HUES64 (cell line): Measurements from ENCODE around the gene ETV4.
A peak's percentile ranks its signal among the peaks of the same experiment; 100 is the strongest.

Source experiments
- H3K27ac ChIP-seq: 2 replicates; pipeline ENCODE4 v1.7.0; 2013; ENCODE audit warnings: low read depth, low read length, inconsistent platforms
- H3K27me3 ChIP-seq: 2 replicates; pipeline ENCODE4 v1.6.1; 2013; ENCODE audit warnings: mild to moderate bottlenecking, low read length; ENCODE audit not compliant: insufficient read depth
- H3K36me3 ChIP-seq: 2 replicates; pipeline ENCODE4 v1.6.1; 2013; ENCODE audit warnings: mild to moderate bottlenecking, low read length; ENCODE audit not compliant: insufficient read depth
- H3K4me1 ChIP-seq: 2 replicates; pipeline ENCODE4 v1.6.1; 2013; ENCODE audit warnings: mild to moderate bottlenecking, low read length, moderate library complexity; ENCODE audit not compliant: insufficient read depth
- H3K4me3 ChIP-seq: 2 replicates; pipeline ENCODE4 v1.5.1; 2013; ENCODE audit warnings: mild to moderate bottlenecking, low read length, moderate library complexity
- H3K9ac ChIP-seq: 2 replicates; pipeline ENCODE4 v1.6.1; 2013; ENCODE audit warnings: mild to moderate bottlenecking, low read depth, low read length
- H3K9me3 ChIP-seq: 2 replicates; pipeline ENCODE4 v1.6.1; 2013; ENCODE audit warnings: low read depth, low read length; ENCODE audit not compliant: insufficient read depth
- WGBS: fragments of 150-250, 120-280 bp; methylation state at CpG from one replicate; pipeline ENCODE4 v1.1.7; 2013; ENCODE audit warnings: missing lambda C conversion rate; 5-methylcytosine and 5-hydroxymethylcytosine counted together

Gene ETV4

GRCh38 chr17:43540821-43541674, 5.1 kb downstream of the ETV4 start:
- H3K4me1 ChIP-seq, result peaks cover 56% of the 10 kb centered on the region
- WGBS, result 59% methylated on average over 10 of the region's 11 CpGs
- H3K27me3 ChIP-seq, result no peaks in the 10 kb centered on the region
- no peak overlapping the region for H3K4me3 ChIP-seq
- no peak overlapping the region for H3K9ac ChIP-seq
- no peak overlapping the region for H3K27ac ChIP-seq
- 0 out of 2 replicates have a peak, but pooled peaks cover under 1% of the 10 kb centered on the region for H3K36me3 ChIP-seq
- H3K9me3 ChIP-seq, result no peaks in the 10 kb centered on the region

GRCh38 chr17:43536236-43536992, 9.7 kb downstream of the ETV4 start:
- peaks cover 36% of the 10 kb centered on the region for H3K4me1 ChIP-seq
- H3K36me3 ChIP-seq, result peaks cover 18% of the 10 kb centered on the region
- H3K27ac ChIP-seq, result peak overlapping the region; percentile 51
- H3K4me3 ChIP-seq, result no peak overlapping the region
- 57% methylated on average over 6 of the region's 6 CpGs for WGBS
- no peak overlapping the region for H3K9ac ChIP-seq
- H3K27me3 ChIP-seq, result no peaks in the 10 kb centered on the region
- no peaks in the 10 kb centered on the region for H3K9me3 ChIP-seq

GRCh38 chr17:43534909-43535308, 11.2 kb downstream of the ETV4 start:
- H3K9me3 ChIP-seq, result no peaks in the 10 kb centered on the region
- WGBS, result 93% methylated on average over 5 of the region's 5 CpGs
- H3K27ac ChIP-seq, result no peak overlapping the region
- peaks cover 18% of the 10 kb centered on the region for H3K36me3 ChIP-seq
- H3K27me3 ChIP-seq, result peaks cover 3% of the 10 kb centered on the region; the same call in 1 of the 2 replicates
- peaks cover 37% of the 10 kb centered on the region for H3K4me1 ChIP-seq
- no peak overlapping the region for H3K4me3 ChIP-seq
- H3K9ac ChIP-seq, result no peak overlapping the region

GRCh38 chr17:43533699-43534098, 12.4 kb downstream of the ETV4 start:
- Histone ChIP-seq H3K9me3 (no peaks in the 10 kb centered on the region), H3K4me3 (no peak overlapping the region), H3K27me3 (peaks cover 9% of the 10 kb centered on the region; the same call in 1 of the 2 replicates), H3K9ac (no peak overlapping the region), H3K27ac (no peak overlapping the region), H3K36me3 (peaks cover 29% of the 10 kb centered on the region), H3K4me1 (peaks cover 39% of the 10 kb centered on the region)
- WGBS, result 93% methylated on average over 4 of the region's 4 CpGs

GRCh38 chr17:43532581-43532980, 13.6 kb downstream of the ETV4 start:
- WGBS, result 94% methylated on average over 10 of the region's 10 CpGs
- H3K9me3 ChIP-seq, result no peaks in the 10 kb centered on the region
- peaks cover 33% of the 10 kb centered on the region for H3K4me1 ChIP-seq
- H3K9ac ChIP-seq, result no peak overlapping the region
- peaks cover 40% of the 10 kb centered on the region for H3K36me3 ChIP-seq
- H3K27ac ChIP-seq, result no peak overlapping the region
- H3K27me3 ChIP-seq, result peaks cover 9% of the 10 kb centered on the region; the same call in 1 of the 2 replicates
- H3K4me3 ChIP-seq, result no peak overlapping the region

GRCh38 chr17:43531955-43532354, 14.2 kb downstream of the ETV4 start:
- H3K27me3 ChIP-seq, result peaks cover 9% of the 10 kb centered on the region; the same call in 1 of the 2 replicates
- WGBS, result 88% methylated on average over 8 of the region's 8 CpGs
- H3K36me3 ChIP-seq, result peaks cover 46% of the 10 kb centered on the region
- H3K9me3 ChIP-seq, result no peaks in the 10 kb centered on the region
- no peak overlapping the region for H3K4me3 ChIP-seq
- peaks cover 32% of the 10 kb centered on the region for H3K4me1 ChIP-seq
- H3K9ac ChIP-seq, result no peak overlapping the region
- H3K27ac ChIP-seq, result no peak overlapping the region

GRCh38 chr17:43531082-43531378, 15.1 kb downstream of the ETV4 start:
- H3K4me3 ChIP-seq, result peak overlapping the region; percentile 22
- H3K36me3 ChIP-seq, result peaks cover 54% of the 10 kb centered on the region
- 27% methylated on average over 3 of the region's 3 CpGs for WGBS
- H3K27ac ChIP-seq, result peak overlapping the region; percentile 73; the same call in 1 of the 2 replicates
- no peaks in the 10 kb centered on the region for H3K9me3 ChIP-seq
- peaks cover 9% of the 10 kb centered on the region; the same call in 1 of the 2 replicates for H3K27me3 ChIP-seq
- peak overlapping the region; percentile 51 for H3K9ac ChIP-seq
- peaks cover 29% of the 10 kb centered on the region for H3K4me1 ChIP-seq

- H3K9ac ChIP-seq, result peak overlapping the region; percentile 74
- WGBS, result 4% methylated on average over 22 of the region's 23 CpGs
- peaks cover 32% of the 10 kb centered on the region for H3K4me1 ChIP-seq
- H3K9me3 ChIP-seq, result no peaks in the 10 kb centered on the region
- H3K4me3 ChIP-seq, result peak overlapping the region; percentile 52
- H3K27ac ChIP-seq, result peak overlapping the region; percentile 83
- H3K36me3 ChIP-seq, result peaks cover 58% of the 10 kb centered on the region
- H3K27me3 ChIP-seq, result peaks cover 9% of the 10 kb centered on the region; the same call in 1 of the 2 replicates
These were observed 15.7 kb downstream of the ETV4 start for GRCh38 chr17:43530288-43531081.

GRCh38 chr17:43529947-43530287, 16.2 kb downstream of the ETV4 start:
- Histone ChIP-seq H3K27ac (peak overlapping the region; percentile 83), H3K9ac (peak overlapping the region; percentile 74), H3K4me3 (peak overlapping the region; percentile 52; the same call in 1 of the 2 replicates), H3K36me3 (peaks cover 61% of the 10 kb centered on the region), H3K27me3 (peaks cover 9% of the 10 kb centered on the region; the same call in 1 of the 2 replicates), H3K9me3 (no peaks in the 10 kb centered on the region), H3K4me1 (peaks cover 38% of the 10 kb centered on the region)
- WGBS, result 62% methylated on average over 4 of the region's 6 CpGs

- H3K4me3 ChIP-seq, result no peak overlapping the region
- H3K27me3 ChIP-seq, result peaks cover 9% of the 10 kb centered on the region; the same call in 1 of the 2 replicates
- H3K9me3 ChIP-seq, result no peaks in the 10 kb centered on the region
- WGBS, result 92% methylated on average over 20 of the region's 20 CpGs
- no peak overlapping the region for H3K27ac ChIP-seq
- H3K36me3 ChIP-seq, result peaks cover 66% of the 10 kb centered on the region
- H3K9ac ChIP-seq, result no peak overlapping the region
- H3K4me1 ChIP-seq, result peaks cover 39% of the 10 kb centered on the region
These were observed 16.9 kb downstream of the ETV4 start for GRCh38 chr17:43528988-43529814.
